Measurements from ENCODE around the gene CFAP206. TPM values are rescaled to one million over a fixed set of nuclear protein-coding genes. Genes with fewer than 3 reads are reported as not detected.

Gene CFAP206
- total RNA-seq, 1 donor from 2014 or later = 0.40 TPM

DNA sequence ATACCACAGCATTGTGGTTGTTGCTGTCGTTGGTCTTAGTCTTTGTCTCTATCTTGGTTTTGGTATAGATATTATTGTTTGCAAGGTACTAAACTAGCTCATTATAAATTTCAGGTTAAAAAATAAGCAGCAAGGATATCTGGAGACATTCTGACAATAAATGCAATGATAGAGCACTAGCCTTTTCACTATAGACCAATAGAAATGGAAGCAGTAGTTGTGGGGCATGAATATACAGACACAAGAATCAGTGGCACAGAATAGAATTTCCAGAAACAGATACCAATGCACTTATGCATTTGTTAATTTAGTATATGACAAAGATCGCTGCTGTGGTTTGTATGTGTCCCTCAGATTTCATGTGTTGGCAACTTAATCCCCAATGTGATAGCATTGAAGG, 31.1 kb upstream of the CFAP206 start:
- TF ChIP-seq, protein P1, sequence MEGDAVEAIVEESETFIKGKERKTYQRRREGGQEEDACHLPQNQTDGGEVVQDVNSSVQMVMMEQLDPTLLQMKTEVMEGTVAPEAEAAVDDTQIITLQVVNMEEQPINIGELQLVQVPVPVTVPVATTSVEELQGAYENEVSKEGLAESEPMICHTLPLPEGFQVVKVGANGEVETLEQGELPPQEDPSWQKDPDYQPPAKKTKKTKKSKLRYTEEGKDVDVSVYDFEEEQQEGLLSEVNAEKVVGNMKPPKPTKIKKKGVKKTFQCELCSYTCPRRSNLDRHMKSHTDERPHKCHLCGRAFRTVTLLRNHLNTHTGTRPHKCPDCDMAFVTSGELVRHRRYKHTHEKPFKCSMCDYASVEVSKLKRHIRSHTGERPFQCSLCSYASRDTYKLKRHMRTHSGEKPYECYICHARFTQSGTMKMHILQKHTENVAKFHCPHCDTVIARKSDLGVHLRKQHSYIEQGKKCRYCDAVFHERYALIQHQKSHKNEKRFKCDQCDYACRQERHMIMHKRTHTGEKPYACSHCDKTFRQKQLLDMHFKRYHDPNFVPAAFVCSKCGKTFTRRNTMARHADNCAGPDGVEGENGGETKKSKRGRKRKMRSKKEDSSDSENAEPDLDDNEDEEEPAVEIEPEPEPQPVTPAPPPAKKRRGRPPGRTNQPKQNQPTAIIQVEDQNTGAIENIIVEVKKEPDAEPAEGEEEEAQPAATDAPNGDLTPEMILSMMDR (conservative IDR thresholded peaks at IDR 0.05; ENCODE audit: low read depth, low read length) = no peak
- H3K4me3 ChIP-seq (ENCODE audit: low read depth, low read length) = no peak overlapping the region
- no peak for DNase-seq (ENCODE audit: low read depth)

DNA sequence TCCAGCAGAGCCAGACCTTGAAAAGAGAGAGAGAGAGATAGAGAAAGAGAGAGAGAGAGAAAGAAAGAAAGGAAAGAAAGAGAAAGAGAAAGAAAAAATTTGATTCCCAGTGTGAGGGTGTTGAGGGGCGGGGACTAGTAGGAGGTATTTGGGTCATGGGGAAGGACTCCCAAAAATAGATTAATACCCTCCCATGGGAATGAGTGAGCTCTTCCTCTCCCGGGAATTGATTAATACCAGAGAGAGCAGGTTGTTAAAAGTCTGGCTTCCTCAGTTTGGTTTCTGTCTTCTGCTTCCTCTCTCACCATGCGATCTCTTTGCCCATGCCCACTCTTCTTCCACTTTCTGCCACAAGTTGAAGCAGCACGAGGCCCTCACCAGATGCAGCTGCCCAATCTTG, 28.8 kb upstream of the CFAP206 start:
- H3K4me3 ChIP-seq (ENCODE audit: low read depth, low read length) = no peak overlapping the region
- TF ChIP-seq, protein P1 (conservative IDR thresholded peaks at IDR 0.05; ENCODE audit: low read depth, low read length) = no peak
- no peak for DNase-seq (ENCODE audit: low read depth)

GRCh38 chr6:87382861-87383260, 24.9 kb upstream of the CFAP206 start:
- no peak for DNase-seq (ENCODE audit: low read depth)
- no peak overlapping the region for H3K4me3 ChIP-seq (ENCODE audit: low read depth, low read length)
- TF ChIP-seq, protein P1 (conservative IDR thresholded peaks at IDR 0.05; ENCODE audit: low read depth, low read length) = no peak

GRCh38 chr6:87384038-87384437, 23.7 kb upstream of the CFAP206 start:
- no peak for DNase-seq (ENCODE audit: low read depth)
- H3K4me3 ChIP-seq (ENCODE audit: low read depth, low read length) = no peak overlapping the region
- TF ChIP-seq, protein P1 (conservative IDR thresholded peaks at IDR 0.05; ENCODE audit: low read depth, low read length) = no peak

DNA sequence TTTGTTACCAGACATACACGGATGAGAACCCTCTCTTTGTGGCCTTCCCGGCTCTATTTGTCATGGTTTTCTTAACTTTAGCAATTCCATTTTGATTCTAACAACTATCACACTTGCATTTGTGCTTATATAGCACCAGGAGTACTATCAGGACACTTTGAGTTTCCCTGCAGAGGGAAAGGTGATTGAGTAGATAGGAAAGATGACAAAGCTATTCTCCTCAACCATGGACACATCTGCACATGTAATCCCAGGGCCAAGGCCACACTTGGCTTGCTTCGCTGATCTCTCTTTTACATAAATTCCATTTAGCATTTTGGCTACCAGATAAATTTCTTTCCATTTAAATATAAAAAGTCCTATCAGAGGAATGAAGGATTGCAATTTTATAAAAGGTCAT, 23.3 kb upstream of the CFAP206 start:
- DNase-seq (ENCODE audit: low read depth) = no peak
- TF ChIP-seq, protein P1 (conservative IDR thresholded peaks at IDR 0.05; ENCODE audit: low read depth, low read length) = no peak
- H3K4me3 ChIP-seq (ENCODE audit: low read depth, low read length) = no peak overlapping the region

GRCh38 chr6:87391334-87391733, 16.4 kb upstream of the CFAP206 start:
- TF ChIP-seq, protein P1 (conservative IDR thresholded peaks at IDR 0.05; ENCODE audit: low read depth, low read length) = peak; percentile 70
- H3K4me3 ChIP-seq (ENCODE audit: low read depth, low read length) = no peak overlapping the region
- DNase-seq (ENCODE audit: low read depth) = peak; percentile 1

DNA sequence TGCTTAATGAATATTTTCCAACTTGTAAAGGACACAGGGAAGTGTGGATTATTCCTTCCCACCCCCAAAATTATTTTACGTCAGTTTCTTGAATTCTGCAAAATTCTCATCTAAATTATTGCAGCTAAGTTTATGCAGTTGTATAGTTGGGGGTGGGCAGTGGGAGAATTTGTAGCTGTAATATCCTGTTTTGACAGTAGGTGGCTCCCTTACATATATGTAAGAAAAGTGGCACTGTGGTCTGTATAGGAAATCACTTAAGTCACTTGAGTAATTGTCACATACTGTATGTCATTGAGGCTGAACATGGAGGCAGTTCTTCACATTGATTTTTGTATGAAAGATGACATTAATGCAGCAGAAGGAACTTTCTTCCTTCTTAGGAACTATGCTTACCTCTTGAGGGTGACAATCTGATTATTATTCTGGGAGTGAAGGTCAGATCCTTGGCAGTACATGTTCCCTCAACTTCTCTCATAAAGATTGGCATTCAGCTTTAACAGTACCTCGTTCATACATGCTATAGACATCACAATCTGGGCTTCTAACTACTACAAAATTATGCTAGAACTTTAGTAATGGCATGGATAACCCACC, 14.6 kb upstream of the CFAP206 start:
- TF ChIP-seq, protein P1 (conservative IDR thresholded peaks at IDR 0.05; ENCODE audit: low read depth, low read length) = peak; percentile 66
- peak; percentile 25 for DNase-seq (ENCODE audit: low read depth)
- H3K4me3 ChIP-seq (ENCODE audit: low read depth, low read length) = no peak overlapping the region
